Heart right ventricle (tissue), 16 donors: ENCODE measurements around the gene KIF5A. TPM values are rescaled to one million over a fixed set of nuclear protein-coding genes. Genes with fewer than 3 reads are reported as not detected.

Experiments
- ATAC-seq, 8 donors: fragments of 200-7000 bp; cut with Tn5 transposase; one replicate each; pipeline ENCODE4 v1.9.1; 2020; ENCODE audit warnings: mild to moderate bottlenecking in 8 of 8, moderate library complexity in 8 of 8, moderate number of reproducible peaks in 1 of 8
- DNase-seq, 2 donors: peaks; one replicate each; pipeline ENCODE4 v3.0.0-alpha.2; 2020
- H3K27ac ChIP-seq, 10 donors: fragments of 200-600 bp; sonication (generic) in 2 of 10; one replicate each; pipeline versions ENCODE4 v1.5.0 to v1.8.0; 2020 to 2022; ENCODE audit warnings: mild to moderate bottlenecking in 3 of 10
- H3K27me3 ChIP-seq, 7 donors: fragments of 200-600 bp; one replicate each; pipeline ENCODE4 v1.8.0; 2021 to 2022; ENCODE audit warnings: mild to moderate bottlenecking in 2 of 7
- H3K36me3 ChIP-seq, 9 donors: fragments of 200-600 bp; sonication (generic) in 1 of 9; one replicate each; pipeline versions ENCODE4 v1.5.0 to v1.8.0; 2020 to 2022; ENCODE audit warnings: mild to moderate bottlenecking in 2 of 9
- H3K4me1 ChIP-seq, 9 donors: fragments of 200-600 bp; sonication (generic) in 1 of 9; one replicate each; pipeline versions ENCODE4 v1.5.0 to v1.8.0; 2020 to 2022; ENCODE audit warnings: mild to moderate bottlenecking in 4 of 9
- H3K4me3 ChIP-seq, 10 donors: fragments of 200-600 bp; sonication (generic) in 2 of 10; one replicate each; pipeline versions ENCODE4 v1.5.0 to v1.8.0; 2020 to 2022; ENCODE audit warnings: mild to moderate bottlenecking in 7 of 10, moderate library complexity in 2 of 10
- H3K9me3 ChIP-seq, 11 donors: fragments of 200-600 bp in 10 of 11; sonication (generic) in 2 of 11; one replicate each; pipeline versions ENCODE4 v1.5.0 to v1.8.0; 2013 to 2022; ENCODE audit warnings: mild to moderate bottlenecking in 2 of 11, control low read depth in 1 of 11, moderate library complexity in 1 of 11
- CTCF ChIP-seq, 9 donors: fragments of 200-600 bp; sonication (generic) in 2 of 9; IDR thresholded peaks; one replicate each; pipeline versions ENCODE4 v1.5.0 to v1.8.0; 2021 to 2022; ENCODE audit warnings: antibody characterized with exemption in 9 of 9, mild to moderate bottlenecking in 5 of 9, moderate library complexity in 1 of 9
- WGBS, 2 donors: extraction: QIAGEN DNeasy Blood & Tissue Kit; methylation state at CpG; one replicate each; pipeline ENCODE4 v1.1.7; 2013; ENCODE audit warnings: inconsistent platforms in 1 of 2; 5-methylcytosine and 5-hydroxymethylcytosine counted together
- intact Hi-C, 10 donors: fragments of 100-400 bp; cut with DNase I; formaldehyde crosslinking; loops; one replicate each; pipeline versions ENCODE4 v1.11.1 to v1.14.2; 2022
- polyA plus RNA-seq, 2 donors: library from polyadenylated mRNA; stranded (reverse); fragments of 200-250 nt; gene quantifications; one replicate each; pipeline ENCODE4 v1.2.3, GENCODE V29; 2013
- total RNA-seq, 10 donors: library from RNA; stranded (reverse); fragmentation: NEBNext Ultra II Directional in 3 of 10; extraction: Animal tissue kit (Norgen Biotek cat#: 25700) in 3 of 10; gene quantifications; one replicate each; pipeline versions ENCODE4 v1.2.1 to v1.2.4, GENCODE V29; 2021 to 2023
- donor health status: Arrhythmogenic right ventricular cardiomyopathy.
- donor health status: ischemic (EF 13 %, LVEDD 7.1; RV severe dilation, severe dysfunction).
- donor health status: healthy with polysubstance abuse.
- donor health status: DM: no; HTN: yes; CAD: no.
- donor health status: DM: no; HTN: no; CAD: no.
- donor health status: ischemic (EF 25% LVEDD 6.9; RV normal size, moderate dysfunction).
- donor health status: ischemic (EF 25% LVEDD 5.7; RV mildly dilated, moderate dysfunction).
- donor health status: healthy.
- donor health status: DM: yes; HTN: yes; CAD: no.
- donor health status: Ischemic cardiomyopathy.
- donor health status: ischemic (EF 35%, LVEDD 5.7; RV mildly dilated, moderate dysfunction).
- donor health status: nonischemic (EF 11% LVEDD 7.7; RV severe dilation, severe dysfunction).
- donor health status: DM: yes; HTN: yes; CAD: no.
- donor health status: PGD.
- donor health status: ischemic (EF 29% LVEDD 5.4; RV normal size, mild dysfunction).
- donor health status: nonischemic (EF 23%, LVEDD 6.1; RV moderate dilation, normal function).

KIF5A gene
- total and polyA plus RNA-seq, 12 donors = 0.05 to 0.29 (median 0.07) TPM; not detected in 5

DNA sequence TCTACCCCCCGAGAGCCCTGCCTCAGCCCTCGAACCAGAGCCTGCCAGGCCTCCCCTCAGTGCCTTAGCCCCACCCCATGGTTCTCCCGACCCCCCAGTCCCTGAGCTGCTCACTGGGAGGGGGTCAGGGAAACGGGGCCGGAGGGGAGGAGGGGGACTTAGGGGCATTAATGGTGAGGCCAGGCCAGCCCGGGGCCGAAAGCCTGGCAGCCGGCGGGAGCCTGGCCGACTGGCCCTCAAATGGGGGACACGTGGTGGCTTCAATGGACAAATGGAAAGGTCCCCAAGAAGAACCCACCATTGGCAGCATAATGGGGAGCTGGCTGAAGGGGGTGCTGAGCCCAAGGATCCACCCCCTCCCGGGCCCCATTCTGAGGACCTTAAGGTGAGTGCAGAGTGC lies 21.7 kb upstream of the KIF5A start:
- ATAC-seq = no peak
- H3K27ac ChIP-seq = no peak overlapping the region
- H3K4me3 ChIP-seq = no peak overlapping the region
- intact Hi-C loops = no loop called here
- H3K9me3 ChIP-seq = no peaks in the 10 kb centered on the region
- TF ChIP-seq CTCF (IDR thresholded peaks at IDR 0.05) = no peak
- peaks cover 0 to 95% (median 68%) of the 10 kb centered on the region in 9 donors for H3K36me3 ChIP-seq
- 85 to 86% methylated on average over 12 of the region's 12 CpGs for WGBS, 2 donors
- no peaks in the 10 kb centered on the region for H3K27me3 ChIP-seq
- no peak for DNase-seq
- peaks cover 10 to 31% (median 21%) of the 10 kb centered on the region in 9 donors for H3K4me1 ChIP-seq

DNA sequence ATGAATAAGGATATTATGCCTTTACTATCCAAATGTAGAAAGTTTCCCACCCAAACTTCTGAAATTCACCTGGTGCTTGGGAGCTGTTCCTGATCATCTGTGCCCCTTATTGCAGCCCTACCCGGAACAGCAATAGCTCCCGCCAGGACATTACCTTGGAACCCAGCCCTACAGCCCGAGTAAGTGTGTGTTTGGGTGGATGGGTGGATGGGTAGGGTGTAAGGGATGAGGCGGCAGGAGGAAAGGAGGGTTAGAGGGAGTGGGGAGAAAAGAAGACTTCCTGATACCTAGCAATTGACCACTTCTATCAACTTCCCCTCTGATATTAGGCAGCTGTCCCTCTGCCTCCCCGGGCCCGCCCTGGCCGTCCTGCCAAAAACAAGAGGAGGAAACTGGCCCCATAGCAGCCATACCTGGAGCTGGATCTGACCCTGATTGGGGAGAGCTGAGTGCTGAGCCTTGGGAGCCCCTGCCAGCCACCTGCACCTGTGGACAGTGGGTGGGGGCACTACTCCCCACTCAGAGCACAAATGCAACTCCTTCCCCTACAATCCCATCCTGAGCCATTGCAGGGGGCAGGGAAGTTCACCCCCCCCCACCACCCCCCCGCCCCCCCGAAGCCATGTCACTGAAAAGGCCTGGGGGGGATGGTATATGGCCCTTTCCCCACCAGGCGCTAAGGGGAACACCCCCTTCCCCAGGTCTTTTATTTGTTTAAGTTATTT lies 20.9 kb upstream of the KIF5A start:
- 75 to 79% methylated on average over 10 of the region's 10 CpGs for WGBS, 2 donors
- H3K36me3 ChIP-seq = peaks cover 0 to 100% (median 74%) of the 10 kb centered on the region in 9 donors
- no peak for TF ChIP-seq CTCF (IDR thresholded peaks at IDR 0.05)
- H3K27me3 ChIP-seq = no peaks in the 10 kb centered on the region
- intact Hi-C loops = no loop called here
- no peaks in the 10 kb centered on the region for H3K9me3 ChIP-seq
- H3K4me3 ChIP-seq = no peak overlapping the region
- peaks cover 7 to 23% (median 13%) of the 10 kb centered on the region in 9 donors for H3K4me1 ChIP-seq
- DNase-seq = no peak
- H3K27ac ChIP-seq = no peak overlapping the region
- no peak for ATAC-seq

DNA sequence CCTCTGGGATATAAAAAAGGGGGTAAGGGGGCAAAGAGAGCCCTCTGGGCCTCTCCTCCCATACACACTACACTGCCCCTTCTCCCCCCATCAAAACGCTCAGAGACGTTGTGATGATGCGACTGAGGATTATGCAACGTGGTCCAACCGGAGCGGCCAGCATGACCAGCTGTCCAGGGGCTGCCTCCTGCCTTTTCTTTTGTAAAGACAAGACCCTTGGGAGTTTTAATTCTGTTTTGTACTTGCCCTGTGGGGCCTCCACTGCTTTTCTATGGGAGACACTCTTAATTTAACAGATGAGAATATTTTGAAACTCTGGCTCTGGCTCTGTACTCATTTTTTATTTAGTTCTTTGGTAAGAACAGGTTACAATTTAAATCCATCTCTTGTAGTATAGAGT lies 20.0 kb upstream of the KIF5A start:
- intact Hi-C loops = no loop called here
- WGBS, 2 donors = 63 to 82% methylated on average over 6 of the region's 6 CpGs
- no peak overlapping the region for H3K4me3 ChIP-seq

More for the DNA sequence above, 20.0 kb upstream of the KIF5A start:
- H3K4me1 ChIP-seq = peaks cover 0 to 15% (median 5%) of the 10 kb centered on the region in 9 donors
- ATAC-seq = no peak
- DNase-seq = no peak
- TF ChIP-seq CTCF (IDR thresholded peaks at IDR 0.05) = no peak
- H3K27me3 ChIP-seq = no peaks in the 10 kb centered on the region
- no peaks in the 10 kb centered on the region for H3K9me3 ChIP-seq
- no peak overlapping the region for H3K27ac ChIP-seq
- peaks cover 0 to 100% (median 82%) of the 10 kb centered on the region in 9 donors for H3K36me3 ChIP-seq
